ENCODE results near the gene NCK2.

NCK2 gene

DNA sequence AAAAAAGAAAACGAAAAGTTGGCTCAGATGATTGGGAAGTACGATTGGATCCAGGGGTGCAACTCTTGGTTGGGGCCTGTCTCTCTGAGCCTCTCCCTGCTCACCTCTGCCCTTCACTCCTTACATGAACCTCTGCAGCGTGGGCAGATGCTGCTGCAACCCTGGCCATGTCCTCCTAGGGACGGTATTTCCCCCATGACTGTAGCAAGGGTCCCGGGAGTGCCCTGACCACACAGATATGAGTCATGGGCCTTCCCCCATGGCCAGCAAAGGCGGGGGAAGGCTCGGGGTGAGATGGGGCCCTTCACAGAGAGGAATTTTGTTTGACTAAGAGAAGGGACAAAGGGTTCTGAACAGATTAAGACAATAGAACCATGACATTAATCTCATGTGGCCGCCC is 129.0 kb downstream of the NCK2 start:
- Histone ChIP-seq H3K79me1 (ENCODE audit: low read depth, low read length) (peaks cover 11% of the 10 kb centered on the region), H3K27me3 (ENCODE audit: control insufficient read depth in 3 of 3, insufficient read depth in 3 of 3, low read depth in 1 of 3, low read length in 3 of 3) (no peaks in the 10 kb centered on the region), H2BK120ac (ENCODE audit: low read depth, low read length) (no peak overlapping the region), H4K91ac (ENCODE audit: low read depth, low read length, poor library complexity) (no peak overlapping the region), H2BK15ac (ENCODE audit: low read length) (no peak overlapping the region), H3K4ac (ENCODE audit: low read length) (no peak overlapping the region), H3K4me2 (ENCODE audit: insufficient read depth, low read length, poor library complexity, severe bottlenecking) (no peak overlapping the region), H3K23ac (ENCODE audit: low read depth, low read length, poor library complexity) (no peak overlapping the region), H3K36me3 (replicated peaks in 1 of 2; ENCODE audit: control insufficient read depth in 2 of 2, insufficient read depth in 2 of 2, low read length in 2 of 2) (peaks cover 4 to 65% of the 10 kb centered on the region in 2 donors), H2BK12ac (ENCODE audit: low read length) (no peak overlapping the region), H3K4me3 (ENCODE audit: low read length in 2 of 2) (no peak overlapping the region), H3K9ac (ENCODE audit: low read depth, low read length, poor library complexity) (no peak overlapping the region), H2BK5ac (ENCODE audit: low read length) (no peak overlapping the region), H4K8ac (ENCODE audit: low read depth, low read length) (no peak overlapping the region), H3K18ac (ENCODE audit: low read length) (peak overlapping the region; percentile 15), H2AFZ (ENCODE audit: low read length) (no peak overlapping the region), H3K27ac (replicated peaks; ENCODE audit: low read length) (no peak overlapping the region), H3K14ac (ENCODE audit: low read length) (no peak overlapping the region), H2AK5ac (ENCODE audit: low read depth, low read length) (no peak overlapping the region), H3K9me3 (replicated peaks in 1 of 2; ENCODE audit: control insufficient read depth in 2 of 2, insufficient read depth in 1 of 2, low read depth in 1 of 2, low read length in 2 of 2) (peaks cover 4 to 17% of the 10 kb centered on the region in 2 donors), H3K4me1 (ENCODE audit: control insufficient read depth in 2 of 2, insufficient read depth in 1 of 2, low read depth in 1 of 2, low read length in 2 of 2) (peaks cover 4 to 6% of the 10 kb centered on the region in 2 donors)
- peak; percentile 27 for DNase-seq (ENCODE audit: low spot score)
- no CpG with 5 or more reads among the region's 8 CpGs for WGBS, 2 donors (ENCODE audit: extremely low coverage in 2 of 2, insufficient read length in 2 of 2, insufficient replicate concordance in 1 of 2)

DNA sequence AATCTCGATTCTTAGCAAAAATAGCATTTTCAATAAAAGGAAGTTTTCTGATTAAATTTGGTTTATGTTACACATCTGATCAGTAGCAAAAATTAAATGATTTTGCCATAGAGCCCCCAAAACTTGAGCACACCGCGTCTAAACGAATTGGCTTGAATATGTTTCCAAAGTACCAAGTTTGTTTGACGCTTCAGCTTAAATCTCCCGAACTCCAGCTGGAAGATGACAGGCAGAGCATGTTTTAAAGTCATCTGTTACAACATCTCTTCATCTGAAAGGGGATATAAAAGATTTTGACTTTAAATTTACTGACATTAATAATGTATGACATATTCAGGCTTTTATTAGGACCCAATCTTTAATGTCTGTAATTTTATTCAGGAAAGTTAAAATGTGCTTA is 129.8 kb downstream of the NCK2 start:
- Histone ChIP-seq H3K27ac (replicated peaks; ENCODE audit: low read length) (no peak overlapping the region), H2AFZ (ENCODE audit: low read length) (no peak overlapping the region)
- WGBS, 2 donors (ENCODE audit: extremely low coverage in 2 of 2, insufficient read length in 2 of 2, insufficient replicate concordance in 1 of 2) = no CpG with 5 or more reads among the region's 6 CpGs

DNA sequence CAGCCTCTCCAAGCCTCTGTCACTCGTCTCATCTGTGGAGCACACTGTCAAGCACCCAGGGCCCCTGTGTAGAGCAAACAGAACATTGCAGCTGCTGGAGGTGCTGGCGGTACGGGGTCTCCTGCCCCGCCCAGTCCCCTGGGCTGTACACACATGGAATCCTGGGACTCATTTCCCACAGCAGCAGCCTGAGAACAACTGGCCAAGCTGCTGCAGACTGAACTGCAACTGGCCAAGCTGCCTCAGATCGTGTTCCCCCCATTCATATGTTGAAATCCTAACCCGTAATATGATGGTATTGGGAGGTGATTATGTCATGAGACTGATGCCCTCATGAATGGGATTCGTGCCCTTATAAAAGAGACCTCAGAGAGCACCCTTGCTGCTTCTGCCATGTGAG is 130.5 kb downstream of the NCK2 start:
- H3K23ac ChIP-seq (ENCODE audit: low read depth, low read length, poor library complexity) = no peak overlapping the region
- no peak overlapping the region for H2AK5ac ChIP-seq (ENCODE audit: low read depth, low read length)
- no peak overlapping the region for H3K27ac ChIP-seq (replicated peaks; ENCODE audit: low read length)
- H3K79me1 ChIP-seq (ENCODE audit: low read depth, low read length) = peaks cover 4% of the 10 kb centered on the region
- no peak overlapping the region for H2BK120ac ChIP-seq (ENCODE audit: low read depth, low read length)
- peaks cover 2 to 66% of the 10 kb centered on the region in 2 donors for H3K36me3 ChIP-seq (replicated peaks in 1 of 2; ENCODE audit: control insufficient read depth in 2 of 2, insufficient read depth in 2 of 2, low read length in 2 of 2)
- WGBS, 2 donors (ENCODE audit: extremely low coverage in 2 of 2, insufficient read length in 2 of 2, insufficient replicate concordance in 1 of 2) = no CpG with 5 or more reads among the region's 7 CpGs
- no peak for DNase-seq (ENCODE audit: low spot score)
- peaks cover 4 to 32% of the 10 kb centered on the region in 2 donors for H3K9me3 ChIP-seq (replicated peaks in 1 of 2; ENCODE audit: control insufficient read depth in 2 of 2, insufficient read depth in 1 of 2, low read depth in 1 of 2, low read length in 2 of 2)
- H2BK5ac ChIP-seq (ENCODE audit: low read length) = no peak overlapping the region
- H3K9ac ChIP-seq (ENCODE audit: low read depth, low read length, poor library complexity) = no peak overlapping the region
- no peak overlapping the region for H4K8ac ChIP-seq (ENCODE audit: low read depth, low read length)
- H4K91ac ChIP-seq (ENCODE audit: low read depth, low read length, poor library complexity) = no peak overlapping the region
- no peak overlapping the region for H3K14ac ChIP-seq (ENCODE audit: low read length)
- no peaks in the 10 kb centered on the region for H3K27me3 ChIP-seq (ENCODE audit: control insufficient read depth in 3 of 3, insufficient read depth in 3 of 3, low read depth in 1 of 3, low read length in 3 of 3)
- no peak overlapping the region for H3K18ac ChIP-seq (ENCODE audit: low read length)
- peaks cover 4 to 6% of the 10 kb centered on the region in 2 donors for H3K4me1 ChIP-seq (ENCODE audit: control insufficient read depth in 2 of 2, insufficient read depth in 1 of 2, low read depth in 1 of 2, low read length in 2 of 2)
- H3K4ac ChIP-seq (ENCODE audit: low read length) = no peak overlapping the region
- H2AFZ ChIP-seq (ENCODE audit: low read length) = no peak overlapping the region
- no peak overlapping the region for H2BK12ac ChIP-seq (ENCODE audit: low read length)
- H2BK15ac ChIP-seq (ENCODE audit: low read length) = no peak overlapping the region
- no peak overlapping the region for H3K4me2 ChIP-seq (ENCODE audit: insufficient read depth, low read length, poor library complexity, severe bottlenecking)
- no peak overlapping the region for H3K4me3 ChIP-seq (ENCODE audit: low read length in 2 of 2)

More for the DNA sequence above, 129.8 kb downstream of the NCK2 start:
- Histone ChIP-seq H2BK15ac (ENCODE audit: low read length) (no peak overlapping the region), H3K27me3 (ENCODE audit: control insufficient read depth in 3 of 3, insufficient read depth in 3 of 3, low read depth in 1 of 3, low read length in 3 of 3) (no peaks in the 10 kb centered on the region), H3K23ac (ENCODE audit: low read depth, low read length, poor library complexity) (no peak overlapping the region), H3K14ac (ENCODE audit: low read length) (no peak overlapping the region), H4K91ac (ENCODE audit: low read depth, low read length, poor library complexity) (no peak overlapping the region), H3K79me1 (ENCODE audit: low read depth, low read length) (peaks cover 9% of the 10 kb centered on the region), H2BK5ac (ENCODE audit: low read length) (no peak overlapping the region), H3K4me3 (ENCODE audit: low read length in 2 of 2) (no peak overlapping the region), H2BK12ac (ENCODE audit: low read length) (no peak overlapping the region), H3K4me2 (ENCODE audit: insufficient read depth, low read length, poor library complexity, severe bottlenecking) (no peak overlapping the region), H2AK5ac (ENCODE audit: low read depth, low read length) (no peak overlapping the region), H3K9me3 (replicated peaks in 1 of 2; ENCODE audit: control insufficient read depth in 2 of 2, insufficient read depth in 1 of 2, low read depth in 1 of 2, low read length in 2 of 2) (peaks cover 4 to 25% of the 10 kb centered on the region in 2 donors), H3K4me1 (ENCODE audit: control insufficient read depth in 2 of 2, insufficient read depth in 1 of 2, low read depth in 1 of 2, low read length in 2 of 2) (peaks cover 4 to 6% of the 10 kb centered on the region in 2 donors), H3K9ac (ENCODE audit: low read depth, low read length, poor library complexity) (no peak overlapping the region), H2BK120ac (ENCODE audit: low read depth, low read length) (no peak overlapping the region), H3K36me3 (replicated peaks in 1 of 2; ENCODE audit: control insufficient read depth in 2 of 2, insufficient read depth in 2 of 2, low read length in 2 of 2) (peaks cover 2 to 66% of the 10 kb centered on the region in 2 donors), H3K4ac (ENCODE audit: low read length) (no peak overlapping the region), H4K8ac (ENCODE audit: low read depth, low read length) (no peak overlapping the region), H3K18ac (ENCODE audit: low read length) (no peak overlapping the region)
- no peak for DNase-seq (ENCODE audit: low spot score)

DNA sequence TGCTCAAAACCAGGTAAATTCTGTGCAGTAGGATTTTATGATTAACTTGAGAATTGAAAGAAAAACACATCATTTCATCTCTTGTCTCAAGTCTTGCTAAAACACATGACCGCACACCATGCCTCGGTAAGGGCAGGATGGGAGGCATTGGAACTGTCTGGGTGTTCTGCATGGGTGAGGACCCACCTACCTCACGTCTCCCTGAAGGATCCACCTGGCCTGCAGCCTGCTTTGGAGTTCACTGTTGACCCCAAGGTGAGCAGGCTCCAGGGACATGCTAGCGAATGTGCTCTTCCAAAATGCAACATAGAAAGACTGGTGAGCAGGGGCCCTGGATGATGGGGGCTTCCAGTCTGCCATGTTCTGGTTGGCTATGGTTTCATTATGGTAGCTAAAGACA is 131.5 kb downstream of the NCK2 start:
- Histone ChIP-seq H2BK5ac (ENCODE audit: low read length) (no peak overlapping the region), H3K14ac (ENCODE audit: low read length) (no peak overlapping the region), H2AFZ (ENCODE audit: low read length) (no peak overlapping the region), H3K18ac (ENCODE audit: low read length) (no peak overlapping the region), H4K91ac (ENCODE audit: low read depth, low read length, poor library complexity) (no peak overlapping the region), H3K9ac (ENCODE audit: low read depth, low read length, poor library complexity) (no peak overlapping the region), H3K4ac (ENCODE audit: low read length) (no peak overlapping the region), H3K27ac (replicated peaks; ENCODE audit: low read length) (no peak overlapping the region), H3K79me1 (ENCODE audit: low read depth, low read length) (no peaks in the 10 kb centered on the region), H3K36me3 (replicated peaks in 1 of 2; ENCODE audit: control insufficient read depth in 2 of 2, insufficient read depth in 2 of 2, low read length in 2 of 2) (peaks cover 2 to 68% of the 10 kb centered on the region in 2 donors), H3K4me2 (ENCODE audit: insufficient read depth, low read length, poor library complexity, severe bottlenecking) (no peak overlapping the region), H4K8ac (ENCODE audit: low read depth, low read length) (no peak overlapping the region), H2BK12ac (ENCODE audit: low read length) (no peak overlapping the region), H3K4me3 (ENCODE audit: low read length in 2 of 2) (no peak overlapping the region), H2BK15ac (ENCODE audit: low read length) (no peak overlapping the region), H3K4me1 (ENCODE audit: control insufficient read depth in 2 of 2, insufficient read depth in 1 of 2, low read depth in 1 of 2, low read length in 2 of 2) (peaks cover 4 to 6% of the 10 kb centered on the region in 2 donors), H3K27me3 (ENCODE audit: control insufficient read depth in 3 of 3, insufficient read depth in 3 of 3, low read depth in 1 of 3, low read length in 3 of 3) (no peaks in the 10 kb centered on the region), H2AK5ac (ENCODE audit: low read depth, low read length) (no peak overlapping the region), H3K23ac (ENCODE audit: low read depth, low read length, poor library complexity) (no peak overlapping the region), H2BK120ac (ENCODE audit: low read depth, low read length) (no peak overlapping the region), H3K9me3 (replicated peaks in 1 of 2; ENCODE audit: control insufficient read depth in 2 of 2, insufficient read depth in 1 of 2, low read depth in 1 of 2, low read length in 2 of 2) (peaks cover 2 to 40% of the 10 kb centered on the region in 2 donors)
- no CpG with 5 or more reads among the region's 4 CpGs for WGBS, 2 donors (ENCODE audit: extremely low coverage in 2 of 2, insufficient read length in 2 of 2, insufficient replicate concordance in 1 of 2)
- no peak for DNase-seq (ENCODE audit: low spot score)
